Endothelial cell of umbilical vein (primary cell): ENCODE data around the gene PTGES2. TPM values are rescaled to one million over a fixed set of nuclear protein-coding genes. Genes with fewer than 3 reads are reported as not detected.

Experiments used
- BruUV-seq: library from RNA; stranded (reverse); fragments of 400-500 nt; replicated peaks from 2 replicates; lab custom pipeline; 2021; lab: Mats Ljungman, UMichigan
- CTCF ChIA-PET: fragments of 300-600, 350-600 bp; sonication (Branson Sonifier 250); formaldehyde crosslinking; loops from one replicate; lab custom pipeline; 2021; ENCODE audit warnings: antibody characterized with exemption, inconsistent platforms; lab: Charles Lee
- POLR2A ChIA-PET: fragments of 300-600, 350-600 bp; sonication (Branson Sonifier 250); formaldehyde crosslinking; loops from one replicate; lab custom pipeline; 2021; ENCODE audit warnings: antibody characterized with exemption, inconsistent platforms; lab: Charles Lee
- DNase-seq: peaks from one replicate; pipeline ENCODE4 v3.0.0-alpha.2; 2011; ENCODE audit warnings: low read depth, low spot score
- FAIRE-seq: peaks from 2 replicates; lab custom pipeline; 2011; peaks lifted over from hg19 to GRCh38; lab: Jason Lieb, UNC
- H2AFZ ChIP-seq: 2 replicates; pipeline ENCODE4 v1.6.0; 2012; ENCODE audit warnings: low read depth, low read length, control low read depth, inconsistent platforms
- H3K27ac ChIP-seq: 2 replicates; pipeline ENCODE4 v1.5.1; 2011; ENCODE audit warnings: low read depth, mild to moderate bottlenecking, control low read depth, low read length, moderate library complexity; ENCODE audit not compliant: insufficient read depth
- H3K27me3 ChIP-seq, 2 experiments: 2 replicates each; pipeline versions ENCODE4 v1.6.0 to v1.6.1; 2011; ENCODE audit warnings: low read length in 2 of 2, mixed read lengths in 1 of 2; ENCODE audit not compliant: control insufficient read depth in 2 of 2, insufficient read depth in 2 of 2
- H3K36me3 ChIP-seq, 2 experiments: 2 replicates in 1 of 2; 3 replicates in 1 of 2; pipeline ENCODE4 v1.5.1; 2011; ENCODE audit warnings: low read length in 2 of 2, mild to moderate bottlenecking in 1 of 2, moderate library complexity in 1 of 2; ENCODE audit not compliant: control insufficient read depth in 2 of 2, insufficient read depth in 2 of 2; ENCODE audit errors: extremely low read depth in 1 of 2
- H3K4me1 ChIP-seq: 3 replicates; pipeline ENCODE4 v1.5.1; 2011; ENCODE audit warnings: mild to moderate bottlenecking, low read length; ENCODE audit not compliant: control insufficient read depth, insufficient read depth; ENCODE audit errors: extremely low read depth
- H3K4me2 ChIP-seq: 2 replicates; pipeline ENCODE4 v1.6.1; 2011; ENCODE audit warnings: low read length, control low read depth, mixed read lengths; ENCODE audit not compliant: insufficient read depth
- H3K4me3 ChIP-seq, 3 experiments: fragments of 200-600 bp in 1 of 3; sonication (generic), shearing (Covaris generic) in 1 of 3; replicated peaks in 1 of 3; 2 replicates each; pipeline ENCODE4 v1.5.1; 2011 to 2016; ENCODE audit warnings: control low read depth in 3 of 3, low read length in 3 of 3, mild to moderate bottlenecking in 2 of 3, inconsistent platforms in 1 of 3, low read depth in 1 of 3, moderate library complexity in 1 of 3; ENCODE audit not compliant: insufficient read depth in 1 of 3
- H3K79me2 ChIP-seq: 2 replicates; pipeline ENCODE4 v1.6.0; 2012; ENCODE audit warnings: low read length, inconsistent platforms; ENCODE audit not compliant: control insufficient read depth, insufficient read depth
- H3K9ac ChIP-seq: replicated peaks from 2 replicates; pipeline ENCODE3; 2011; ENCODE audit warnings: low read length, control low read depth; ENCODE audit not compliant: insufficient read depth; ENCODE audit errors: extremely low read depth
- H3K9me1 ChIP-seq: replicated peaks from 3 replicates; pipeline ENCODE4 v1.6.0; 2011; ENCODE audit warnings: mild to moderate bottlenecking, low read length; ENCODE audit not compliant: control insufficient read depth, insufficient read depth; ENCODE audit errors: extremely low read depth
- H3K9me3 ChIP-seq: replicated peaks from 2 replicates; pipeline ENCODE4 v1.5.1; 2012; ENCODE audit warnings: low read length, inconsistent platforms; ENCODE audit not compliant: control insufficient read depth, insufficient read depth
- H4K20me1 ChIP-seq: replicated peaks from 2 replicates; pipeline ENCODE3; 2011; ENCODE audit warnings: mild to moderate bottlenecking, low read length; ENCODE audit not compliant: control insufficient read depth, insufficient read depth; ENCODE audit errors: extremely low read depth
- CTCF ChIP-seq, 2 donors: IDR thresholded peaks; 1 replicate in 1 of 2; 2 replicates in 1 of 2; pipeline ENCODE4 v1.5.1; 2011; ENCODE audit warnings: low read length in 2 of 2, mild to moderate bottlenecking in 2 of 2, moderate library complexity in 2 of 2, control low read depth in 1 of 2, inconsistent platforms in 1 of 2, low read depth in 1 of 2; ENCODE audit not compliant: insufficient read depth in 1 of 2; ENCODE audit errors: extremely low read depth in 1 of 2
- EZH2 ChIP-seq: IDR thresholded peaks from 2 replicates; pipeline ENCODE4 v1.6.1; 2012; ENCODE audit warnings: borderline replicate concordance, low read depth, mild to moderate bottlenecking, moderate library complexity, low read length, inconsistent platforms; ENCODE audit not compliant: severe bottlenecking
- FOS ChIP-seq: IDR thresholded peaks from 2 replicates; pipeline ENCODE4 v1.6.1; 2011; ENCODE audit warnings: mild to moderate bottlenecking, low read length, moderate library complexity, borderline replicate concordance; ENCODE audit not compliant: insufficient read depth
- JUN ChIP-seq: IDR thresholded peaks from 2 replicates; pipeline ENCODE4 v1.6.1; 2011; ENCODE audit warnings: borderline replicate concordance, low read depth; ENCODE audit not compliant: insufficient read length, insufficient read depth
- MYC ChIP-seq: IDR thresholded peaks from one replicate; pipeline ENCODE4 v1.6.1; 2011; ENCODE audit warnings: mild to moderate bottlenecking, low read depth, low read length
- POLR2A ChIP-seq: IDR thresholded peaks from 2 replicates; pipeline ENCODE4 v1.6.1; 2012; ENCODE audit warnings: low read depth, mild to moderate bottlenecking, control low read depth, low read length
- POLR2AphosphoS5 ChIP-seq: IDR thresholded peaks from 2 replicates; pipeline ENCODE4 v1.6.1; 2012; ENCODE audit warnings: low read depth, mild to moderate bottlenecking, control low read depth, low read length, moderate library complexity; ENCODE audit not compliant: insufficient read depth
- dilution Hi-C: fragments of 300-500 bp; cut with MboI; formaldehyde crosslinking; loops from one replicate; pipeline ENCODE4 v1.15.0; 2019; ENCODE audit warnings: low sequenced_read_pairs; ENCODE audit not compliant: extremely low pct_ligation_motif_present
- intact Hi-C: fragments of 100-400 bp; cut with micrococcal nuclease; formaldehyde crosslinking; loops from one replicate; pipeline ENCODE4 v1.10.0; 2022
- polyA plus RNA-seq, 4 experiments: library from polyadenylated mRNA; depleted of rRNA in 3 of 4; stranded (reverse) in 3 of 4; unstranded in 1 of 4; fragments of >200 nt; gene quantifications; 2 replicates each; pipeline versions ENCODE4 v1.2.1 to v1.2.3, GENCODE V29; 2011 to 2012; ENCODE audit warnings: missing spikeins in 1 of 4
- total RNA-seq: library from RNA; stranded (reverse); gene quantifications from 2 replicates; pipeline ENCODE4 v1.2.3, GENCODE V29; 2021
- TF ChIP-seq, protein P1 (sequence below): IDR thresholded peaks from 2 replicates; pipeline ENCODE4 v1.6.1; 2011; ENCODE audit not compliant: insufficient read depth, insufficient read length

The PTGES2 gene
- total and polyA plus RNA-seq, 2 donors (not counting 3 experiments of a cell fraction or from before 2014, with no cell fraction given), result 64.2 to 69.9 TPM

DNA sequence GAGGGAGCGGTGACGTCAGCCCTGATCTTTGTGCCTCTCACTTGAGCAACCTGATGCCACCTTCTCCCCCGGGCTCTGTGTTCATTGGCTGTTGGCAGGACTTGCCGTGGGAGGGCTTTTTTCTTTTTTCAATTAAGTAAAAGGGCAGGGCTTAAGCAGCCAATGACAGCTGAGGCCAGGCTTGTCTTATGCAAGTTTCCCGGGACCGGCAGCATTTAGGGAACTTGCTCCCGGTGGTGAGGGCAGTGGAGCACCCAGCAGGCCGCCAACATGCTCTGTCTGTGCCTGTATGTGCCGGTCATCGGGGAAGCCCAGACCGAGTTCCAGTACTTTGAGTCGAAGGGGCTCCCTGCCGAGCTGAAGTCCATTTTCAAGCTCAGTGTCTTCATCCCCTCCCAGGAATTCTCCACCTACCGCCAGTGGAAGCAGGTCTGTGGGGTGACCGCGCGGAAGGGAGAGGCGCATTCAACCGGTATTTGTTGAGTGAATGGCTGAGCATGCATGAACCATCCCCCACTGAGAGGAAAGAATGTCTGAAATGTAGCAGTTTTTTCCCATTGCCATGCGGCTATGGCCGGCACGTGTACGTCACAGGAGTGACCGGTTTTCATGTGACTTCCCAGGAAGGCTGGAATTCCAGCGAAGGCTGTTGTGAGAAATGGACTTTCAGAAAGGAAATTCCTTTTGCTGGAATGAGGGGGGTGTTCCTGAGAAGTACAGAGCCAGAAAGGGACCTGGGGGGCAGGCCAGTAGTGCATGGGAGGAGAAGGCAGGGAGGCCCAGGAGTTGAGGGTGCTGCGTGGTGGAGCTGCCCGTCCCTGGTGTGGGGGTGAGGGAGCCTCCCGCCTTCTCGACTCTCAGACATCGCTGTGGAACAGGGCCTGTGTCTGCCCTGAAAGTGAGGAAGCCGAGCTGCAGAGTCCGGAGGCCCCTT, 29.0 kb downstream of the PTGES2 start:
- CTCF ChIA-PET, result interaction anchor here (1.0 to 4.9 kb wide), 5 partner anchors 11 to 155 kb away, joined by 3 to 56 read pairs (median 4); partner anchors contain the start of gene SLC25A25
- Histone ChIP-seq H3K9me3 (no peaks in the 10 kb centered on the region), H3K4me2 (peak overlapping the region; percentile 59), H3K79me2 (peaks cover 41% of the 10 kb centered on the region), H3K9ac (peak overlapping the region; percentile 89), H4K20me1 (no peaks in the 10 kb centered on the region), H3K27ac (peak overlapping the region; percentile 90), H2AFZ (peak overlapping the region; percentile 3), H3K9me1 (no peaks in the 10 kb centered on the region), H3K36me3 (peaks cover 11 to 19% of the 10 kb centered on the region in 2 experiments), H3K4me1 (peaks cover 39% of the 10 kb centered on the region), H3K4me3 (peak overlapping the region in 2 of 3 experiments; percentile 48 to 51), H3K27me3 (no peaks in the 10 kb centered on the region)
- intact Hi-C loops, result loop anchor here (1.0 kb wide), 3 partner anchors 19 to 31 kb away; partner anchors contain the start of gene NAIF1
- TSS peak; percentile 68 for BruUV-seq
- DNase-seq (peak; percentile 96), FAIRE-seq (peak; percentile 91)
- peak; percentile 9 for TF ChIP-seq FOS
- peak; percentile 86 for TF ChIP-seq MYC
- TF ChIP-seq, protein P1, sequence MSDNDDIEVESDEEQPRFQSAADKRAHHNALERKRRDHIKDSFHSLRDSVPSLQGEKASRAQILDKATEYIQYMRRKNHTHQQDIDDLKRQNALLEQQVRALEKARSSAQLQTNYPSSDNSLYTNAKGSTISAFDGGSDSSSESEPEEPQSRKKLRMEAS, result peak; percentile 93
- TF ChIP-seq JUN, result peak; percentile 55
- no peak for TF ChIP-seq CTCF (IDR thresholded peaks at IDR 0.05; ENCODE audit: extremely low read depth in 1 of 2, insufficient read depth in 1 of 2, low read depth in 1 of 2, low read length in 2 of 2)
- peak; percentile 66 for TF ChIP-seq POLR2AphosphoS5
- no peak for TF ChIP-seq EZH2
- TF ChIP-seq POLR2A, result peak; percentile 56
- POLR2A ChIA-PET, result no interaction called here
- dilution Hi-C loops, result no loop called here
